Smooth muscle cell (in vitro differentiated cells): ENCODE measurements around the gene ZNF385B. TPM values are rescaled to one million over a fixed set of nuclear protein-coding genes. Genes with fewer than 3 reads are reported as not detected.

ENCODE experiments used
- DNase-seq: peaks from one replicate; lab custom pipeline; 2025; ENCODE audit not compliant: unreplicated experiment; lab: John Stamatoyannopoulos, UW
- H2AFZ ChIP-seq: fragments of 200-600 bp; sonication (generic); 2 replicates; pipeline ENCODE4 v1.6.0; 2016; ENCODE audit warnings: antibody characterized with exemption, low read depth, mild to moderate bottlenecking
- H3F3A ChIP-seq: fragments of 200-600 bp; sonication (generic); 2 replicates; pipeline ENCODE4 v1.6.0; 2017; ENCODE audit warnings: antibody characterized with exemption, low read depth
- H3K27ac ChIP-seq: fragments of 200-600 bp; sonication (generic); 2 replicates; pipeline ENCODE4 v1.5.1; 2016; ENCODE audit warnings: low read depth, mild to moderate bottlenecking
- H3K27me3 ChIP-seq: fragments of 200-600 bp; sonication (generic); 2 replicates; pipeline ENCODE4 v1.6.1; 2016; ENCODE audit warnings: low read depth, mild to moderate bottlenecking
- H3K36me3 ChIP-seq: fragments of 200-600 bp; sonication (generic); 2 replicates; pipeline ENCODE4 v1.5.1; 2016; ENCODE audit warnings: low read depth
- H3K4me1 ChIP-seq: fragments of 200-600 bp; sonication (generic); 2 replicates; pipeline ENCODE4 v1.5.1; 2016; ENCODE audit warnings: low read depth
- H3K4me2 ChIP-seq: fragments of 200-600 bp; sonication (generic); 2 replicates; pipeline ENCODE4 v1.6.0; 2016; ENCODE audit warnings: mild to moderate bottlenecking
- H3K4me3 ChIP-seq: fragments of 200-600 bp; sonication (generic); 2 replicates; pipeline ENCODE4 v1.5.1; 2016; ENCODE audit warnings: mild to moderate bottlenecking
- H3K79me2 ChIP-seq: fragments of 200-600 bp; sonication (generic); 2 replicates; pipeline ENCODE4 v1.6.0; 2016; ENCODE audit warnings: low read depth, mild to moderate bottlenecking
- H3K9ac ChIP-seq: fragments of 200-600 bp; sonication (generic); 2 replicates; pipeline ENCODE4 v1.6.0; 2016; ENCODE audit warnings: low read depth
- H3K9me3 ChIP-seq: fragments of 200-600 bp; sonication (generic); replicated peaks from 2 replicates; pipeline ENCODE4 v1.5.1; 2016; ENCODE audit warnings: low read depth
- H4K20me1 ChIP-seq: fragments of 200-600 bp; sonication (generic); 2 replicates; pipeline ENCODE4 v1.6.0; 2016; ENCODE audit warnings: low read depth
- CTCF ChIP-seq: fragments of 200-600 bp; sonication (generic); IDR thresholded peaks from 2 replicates; pipeline ENCODE4 v1.5.1; 2017; ENCODE audit warnings: borderline replicate concordance, mild to moderate bottlenecking, antibody characterized with exemption; ENCODE audit not compliant: insufficient read depth, poor library complexity, severe bottlenecking
- WGBS: methylation state at CpG from one replicate; pipeline ENCODE4 v1.1.7; 2016; ENCODE audit warnings: low lambda C conversion rate; 5-methylcytosine and 5-hydroxymethylcytosine counted together
- polyA plus RNA-seq: library from polyadenylated mRNA; unstranded; fragments of >200 nt; fragmentation: Nextera tagmentation; extraction: Ambion mirVana; gene quantifications from 2 replicates; pipeline ENCODE4 v1.2.1, GENCODE V29; 2016
- total RNA-seq: library from RNA; depleted of rRNA; stranded (reverse); fragments of >200 nt; gene quantifications from 2 replicates; pipeline ENCODE4 v1.2.3, GENCODE V29; 2014

Gene ZNF385B
- total and polyA plus RNA-seq, 2 experiments from 2014 or later = 1.4 to 3.2 TPM

GRCh38 chr2:179584760-179585159, 276.7 kb downstream of the ZNF385B start:
- Histone ChIP-seq H4K20me1 (no peaks in the 10 kb centered on the region), H3K36me3 (no peaks in the 10 kb centered on the region), H3K4me3 (no peak overlapping the region), H3K4me1 (no peaks in the 10 kb centered on the region), H3K4me2 (no peak overlapping the region), H3K9me3 (no peaks in the 10 kb centered on the region), H3K27ac (no peak overlapping the region), H2AFZ (no peak overlapping the region), H3F3A (no peaks in the 10 kb centered on the region), H3K79me2 (no peaks in the 10 kb centered on the region), H3K9ac (no peak overlapping the region), H3K27me3 (no peaks in the 10 kb centered on the region)
- no peak for DNase-seq
- no peak for TF ChIP-seq CTCF

GRCh38 chr2:179581605-179582004, 279.8 kb downstream of the ZNF385B start:
- Histone ChIP-seq H3K4me2 (no peak overlapping the region), H3F3A (no peaks in the 10 kb centered on the region), H3K4me1 (no peaks in the 10 kb centered on the region), H3K9me3 (no peaks in the 10 kb centered on the region), H2AFZ (no peak overlapping the region), H3K4me3 (no peak overlapping the region), H3K79me2 (no peaks in the 10 kb centered on the region), H3K27me3 (no peaks in the 10 kb centered on the region), H3K27ac (no peak overlapping the region), H4K20me1 (no peaks in the 10 kb centered on the region), H3K9ac (no peak overlapping the region), H3K36me3 (no peaks in the 10 kb centered on the region)
- DNase-seq = no peak
- WGBS = 97% methylated on average over 1 of the region's 1 CpG
- no peak for TF ChIP-seq CTCF

GRCh38 chr2:179580378-179581146, 280.9 kb downstream of the ZNF385B start:
- H3K36me3 ChIP-seq = no peaks in the 10 kb centered on the region
- no peak overlapping the region for H3K27ac ChIP-seq
- DNase-seq = no peak
- TF ChIP-seq CTCF = no peak
- no peak overlapping the region for H3K4me3 ChIP-seq
- no peak overlapping the region for H3K4me2 ChIP-seq
- WGBS = 81% methylated on average over 4 of the region's 4 CpGs
- no peak overlapping the region for H3K9ac ChIP-seq
- H3K79me2 ChIP-seq = no peaks in the 10 kb centered on the region
- no peaks in the 10 kb centered on the region for H3K4me1 ChIP-seq
- H3K9me3 ChIP-seq = no peaks in the 10 kb centered on the region
- no peaks in the 10 kb centered on the region for H4K20me1 ChIP-seq
- no peaks in the 10 kb centered on the region for H3F3A ChIP-seq
- no peak overlapping the region for H2AFZ ChIP-seq
- no peaks in the 10 kb centered on the region for H3K27me3 ChIP-seq

GRCh38 chr2:179579800-179580199, 281.6 kb downstream of the ZNF385B start:
- Histone ChIP-seq H3F3A (no peaks in the 10 kb centered on the region), H3K9ac (no peak overlapping the region), H4K20me1 (no peaks in the 10 kb centered on the region), H3K79me2 (no peaks in the 10 kb centered on the region), H3K27me3 (no peaks in the 10 kb centered on the region), H3K4me2 (no peak overlapping the region), H3K4me3 (no peak overlapping the region), H3K4me1 (no peaks in the 10 kb centered on the region), H3K27ac (no peak overlapping the region), H3K36me3 (no peaks in the 10 kb centered on the region), H2AFZ (no peak overlapping the region), H3K9me3 (no peaks in the 10 kb centered on the region)
- TF ChIP-seq CTCF = no peak
- no peak for DNase-seq
